GM21526 (cell line): ENCODE data around the gene PDE4A.

Experiments used
- ATAC-seq: cut with Tn5 transposase; IDR thresholded peaks from one replicate; pipeline ENCODE4 v1.9.1; 2021; ENCODE audit warnings: moderate library complexity; ENCODE audit not compliant: unreplicated experiment, low FRiP score

Gene PDE4A

DNA sequence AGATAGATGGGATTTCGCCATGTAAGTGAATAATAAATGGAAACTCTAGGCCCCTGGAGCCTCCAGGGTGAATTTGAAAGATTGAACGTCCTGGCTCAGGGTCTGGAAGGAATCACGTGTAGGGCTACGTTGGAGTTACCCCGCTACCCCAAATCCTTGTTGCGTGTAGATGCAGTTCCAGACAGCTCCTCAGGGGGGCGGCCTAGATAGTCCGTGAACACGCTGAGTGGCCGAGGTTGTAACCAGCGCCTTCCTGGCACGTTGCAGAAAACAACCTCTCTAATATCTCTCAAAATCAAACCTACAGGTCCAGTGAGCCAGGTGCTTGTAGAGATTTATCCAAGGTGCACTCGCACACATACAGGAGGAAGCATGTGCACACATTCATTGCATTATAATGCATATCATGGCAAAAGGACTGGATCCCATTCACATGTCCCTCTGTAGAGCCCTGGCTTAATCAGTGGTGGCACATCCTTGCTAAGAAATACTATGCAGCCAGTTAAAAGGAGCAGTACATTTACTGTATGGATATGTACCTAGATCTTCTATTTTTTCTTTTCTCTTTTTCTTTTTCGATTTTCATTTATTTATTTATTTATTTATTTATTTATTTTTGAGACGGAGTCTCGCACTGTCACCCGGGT, 85.4 kb downstream of the PDE4A start:
- ATAC-seq, result no peak

DNA sequence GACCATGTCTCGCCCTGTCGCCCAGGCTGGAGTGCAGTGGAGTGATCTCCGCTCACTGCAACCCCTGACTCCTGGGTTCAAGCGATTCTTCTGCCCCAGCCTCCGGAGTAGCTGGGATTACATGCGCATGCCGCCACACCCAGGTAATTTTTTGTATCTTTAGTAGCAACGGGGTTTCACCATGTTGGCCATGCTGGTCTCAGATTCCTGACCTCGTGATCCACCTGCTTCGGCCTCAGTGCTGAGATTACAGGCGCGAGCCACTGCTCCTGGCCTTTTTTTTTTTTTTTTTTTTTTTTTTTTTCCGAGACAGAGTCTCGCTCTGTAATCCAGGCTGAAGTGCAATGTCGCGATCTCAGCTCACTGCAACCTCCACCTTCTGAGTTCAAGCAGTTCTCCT, 87.7 kb downstream of the PDE4A start:
- ATAC-seq, result no peak

DNA sequence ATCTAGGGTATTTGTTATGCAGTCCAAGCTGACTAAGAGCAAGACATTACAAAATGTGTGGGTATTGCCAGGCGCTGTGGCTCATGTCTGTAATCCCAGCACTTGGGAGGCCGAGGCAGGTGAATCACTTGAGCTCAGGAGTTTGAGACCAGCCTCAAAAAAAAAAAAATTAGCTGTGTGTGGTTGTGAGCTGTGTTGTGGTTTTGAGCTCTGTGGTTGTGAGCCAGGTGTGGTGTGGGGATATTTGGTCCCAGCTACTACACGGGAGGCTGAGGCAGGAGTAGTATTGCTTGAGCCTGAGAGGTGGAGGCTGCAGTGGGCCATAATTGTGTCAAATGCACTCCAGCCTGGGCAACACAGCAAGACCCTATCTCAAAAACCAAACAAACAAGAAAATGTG, 88.4 kb downstream of the PDE4A start:
- ATAC-seq, result no peak

DNA sequence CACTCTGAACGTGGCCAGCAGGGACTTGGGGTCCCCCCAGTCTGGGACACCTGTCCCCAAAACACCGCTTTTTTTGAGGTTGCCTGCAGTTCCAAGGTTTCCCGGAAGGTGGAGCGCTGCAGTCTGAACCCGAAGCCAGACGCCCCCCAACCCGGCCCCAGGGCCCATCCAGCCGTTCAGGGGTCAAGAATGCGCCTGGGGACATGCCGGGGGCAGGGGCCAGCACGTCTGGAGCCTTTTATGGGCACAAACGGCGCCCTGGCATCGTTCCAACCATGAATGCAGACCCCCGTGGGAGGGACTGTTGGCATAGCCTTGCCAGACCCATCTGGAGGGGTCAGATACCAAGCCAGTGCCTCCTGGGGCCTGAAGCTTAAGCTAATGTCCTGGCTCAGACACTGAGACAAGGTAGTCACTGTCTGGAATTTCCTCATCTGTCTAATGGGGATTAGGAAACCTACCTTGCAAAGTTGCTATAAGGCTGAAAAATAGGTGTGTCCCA, 90.0 kb downstream of the PDE4A start:
- no peak for ATAC-seq

DNA sequence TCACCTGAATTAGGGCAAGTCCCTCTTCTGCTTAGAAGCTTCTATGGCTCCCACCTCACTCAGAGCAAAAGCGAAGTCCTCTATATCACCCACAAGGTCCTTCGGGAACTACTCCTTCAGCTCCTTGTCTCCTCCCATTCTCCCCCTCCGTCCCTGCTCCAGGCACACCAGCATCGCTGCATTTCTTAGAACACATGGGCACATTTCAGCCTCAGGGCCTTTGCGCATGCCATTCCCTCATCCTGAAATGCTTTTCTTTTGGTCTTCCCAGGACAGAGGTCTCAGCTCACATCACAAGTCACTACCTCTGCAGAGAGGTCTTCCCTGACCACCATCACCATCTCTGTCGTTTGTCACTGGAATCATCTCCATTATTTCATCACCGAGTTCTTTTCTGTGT, 92.9 kb downstream of the PDE4A start:
- ATAC-seq, result no peak

DNA sequence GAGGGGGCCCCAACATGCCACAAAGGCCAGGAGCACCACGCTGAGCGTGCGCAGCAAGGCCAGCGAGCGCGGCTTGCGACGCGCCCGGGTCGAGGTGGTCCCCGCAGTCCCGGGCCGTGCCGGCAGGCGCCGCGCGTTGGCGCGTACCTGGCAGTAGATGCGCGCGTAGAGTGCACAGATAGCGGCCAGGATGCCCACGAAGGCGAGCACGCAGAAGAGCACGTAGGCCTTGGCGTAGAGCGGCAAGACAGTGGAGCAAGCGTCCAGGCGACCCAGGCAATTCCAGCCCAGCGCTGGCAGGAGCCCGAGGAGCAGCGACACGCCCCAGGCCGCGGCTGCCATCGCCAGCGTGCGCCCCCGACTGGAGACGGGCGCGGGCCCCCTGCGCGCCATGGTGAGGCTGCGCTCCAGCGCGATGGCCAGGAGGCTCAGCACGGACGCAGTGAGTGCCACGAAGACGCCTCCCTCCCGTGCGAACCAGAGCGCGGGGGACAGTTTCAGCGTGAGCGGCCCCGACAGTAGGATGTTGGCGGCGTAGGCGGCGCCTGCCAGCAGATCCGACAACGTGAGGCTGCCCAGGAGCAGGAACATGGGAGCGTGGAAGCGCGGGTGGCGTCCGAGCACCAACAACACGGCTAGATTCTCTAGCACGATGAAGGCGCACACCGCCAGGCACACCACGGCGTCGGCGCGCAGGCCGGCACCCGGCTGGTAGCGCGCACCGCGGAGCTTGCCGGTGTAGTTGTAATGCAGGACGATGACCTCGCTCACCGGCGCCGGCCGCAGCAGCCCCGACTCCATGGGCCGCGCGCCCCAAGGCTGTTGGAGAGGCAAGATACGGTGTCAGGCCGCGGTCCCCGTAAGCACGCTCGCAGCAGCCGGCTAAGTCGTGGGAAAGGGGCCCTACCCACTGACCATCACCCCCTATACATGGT, 94.1 kb downstream of the PDE4A start:
- ATAC-seq, result no peak

DNA sequence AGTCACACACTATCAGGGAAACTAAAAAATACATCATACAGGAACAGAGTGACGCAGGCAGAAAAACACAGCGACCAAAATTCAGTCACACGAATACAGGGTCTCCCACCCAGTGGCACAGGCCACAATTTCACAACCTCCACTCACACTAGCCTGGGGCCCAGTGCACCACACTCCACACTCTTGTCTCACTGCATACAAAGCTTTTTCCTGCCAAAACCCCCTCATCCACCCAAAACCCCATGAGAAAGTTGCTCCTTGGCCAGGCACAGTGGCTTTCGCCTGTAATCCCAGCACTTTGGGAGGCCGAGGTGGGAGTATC, 95.7 kb downstream of the PDE4A start:
- ATAC-seq, result no peak

DNA sequence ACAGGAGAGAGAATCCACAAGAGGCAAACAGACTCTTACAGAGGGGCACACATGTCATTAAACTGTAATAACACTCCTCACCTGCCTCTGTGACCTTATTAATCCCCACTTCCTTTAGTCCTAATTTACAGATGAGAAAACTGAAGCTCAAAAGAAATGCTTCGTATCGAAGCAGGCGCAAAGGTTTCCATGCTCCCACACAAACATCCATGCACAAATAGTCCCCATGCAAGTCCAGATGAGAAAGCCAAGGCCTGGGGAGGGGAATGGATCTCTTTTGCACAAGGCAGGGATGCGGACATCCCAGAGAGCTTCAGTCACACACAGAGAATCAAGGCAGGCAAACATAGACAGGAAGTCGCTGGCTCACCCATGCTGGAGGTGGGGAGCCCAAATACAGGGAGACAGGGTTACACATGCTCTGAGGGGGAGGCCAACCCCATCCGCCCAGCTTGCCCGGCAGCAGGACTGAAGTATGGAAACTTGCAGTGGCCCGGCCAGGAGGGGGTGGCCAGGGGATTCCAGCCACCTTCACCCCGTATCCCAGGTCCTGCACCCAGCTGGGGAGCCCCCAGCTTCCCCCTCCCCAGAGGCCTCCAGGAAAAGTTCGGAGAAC, 96.4 kb downstream of the PDE4A start:
- ATAC-seq, result no peak

DNA sequence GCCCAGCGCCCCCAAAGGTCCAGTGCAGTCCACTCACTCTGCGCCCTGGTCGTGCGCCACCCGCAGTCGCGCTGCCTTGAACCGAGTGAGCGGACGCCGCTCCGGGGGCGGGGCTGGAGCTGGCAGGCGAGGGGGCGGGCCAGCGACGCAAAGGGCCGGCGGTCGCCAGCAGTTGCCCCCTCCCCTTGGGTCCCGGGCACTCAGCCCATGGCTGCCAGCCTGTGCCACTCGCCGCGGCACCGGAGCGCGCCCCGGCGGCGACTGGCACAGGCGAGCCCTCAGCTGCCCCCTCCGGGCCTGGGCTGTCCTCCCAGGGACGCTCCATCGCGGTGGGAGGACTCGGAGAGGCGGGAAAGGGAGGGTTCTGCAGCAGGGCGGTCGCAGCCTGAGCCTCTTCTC, 97.0 kb downstream of the PDE4A start, which contains the start of gene S1PR5:
Gene S1PR5, minus strand, starts transcription at position 87 of the 399 bp plus-strand sequence. CDS start 2,436 bp downstream, outside the sequence.
- no peak for ATAC-seq

DNA sequence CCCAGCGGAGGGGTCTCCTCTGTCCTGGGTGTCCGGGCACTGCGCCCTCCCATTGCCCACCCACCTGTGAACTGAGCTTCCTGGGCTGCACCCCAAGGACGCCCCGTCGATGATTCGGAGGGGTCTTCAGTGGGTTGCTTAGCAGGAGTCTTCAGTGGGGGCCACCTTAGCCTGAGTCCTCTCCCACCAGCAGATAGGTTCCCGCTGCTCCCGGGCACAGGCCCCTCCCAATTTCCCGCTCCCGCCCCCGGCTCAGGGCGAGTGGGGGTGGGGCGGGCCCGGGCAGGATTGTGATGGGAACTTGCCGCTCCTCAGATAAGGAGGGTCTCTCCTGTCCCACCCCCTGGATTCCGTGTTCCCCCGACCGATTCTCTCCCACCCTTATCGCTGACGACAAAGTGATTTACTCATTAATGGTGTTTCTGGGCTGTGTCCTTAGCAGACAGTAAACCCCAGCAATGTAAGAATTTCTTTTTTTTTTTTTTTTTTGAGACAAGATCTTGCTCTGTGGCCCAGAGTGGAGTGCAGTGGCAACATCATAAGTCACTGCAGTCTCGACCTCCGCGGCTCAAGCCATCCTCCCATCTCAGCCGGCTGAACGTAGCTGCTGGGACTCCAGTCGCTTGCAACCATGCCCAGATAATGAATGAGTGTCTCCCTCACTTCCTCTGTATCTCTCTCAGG, 97.6 kb downstream of the PDE4A start:
- no peak for ATAC-seq

DNA sequence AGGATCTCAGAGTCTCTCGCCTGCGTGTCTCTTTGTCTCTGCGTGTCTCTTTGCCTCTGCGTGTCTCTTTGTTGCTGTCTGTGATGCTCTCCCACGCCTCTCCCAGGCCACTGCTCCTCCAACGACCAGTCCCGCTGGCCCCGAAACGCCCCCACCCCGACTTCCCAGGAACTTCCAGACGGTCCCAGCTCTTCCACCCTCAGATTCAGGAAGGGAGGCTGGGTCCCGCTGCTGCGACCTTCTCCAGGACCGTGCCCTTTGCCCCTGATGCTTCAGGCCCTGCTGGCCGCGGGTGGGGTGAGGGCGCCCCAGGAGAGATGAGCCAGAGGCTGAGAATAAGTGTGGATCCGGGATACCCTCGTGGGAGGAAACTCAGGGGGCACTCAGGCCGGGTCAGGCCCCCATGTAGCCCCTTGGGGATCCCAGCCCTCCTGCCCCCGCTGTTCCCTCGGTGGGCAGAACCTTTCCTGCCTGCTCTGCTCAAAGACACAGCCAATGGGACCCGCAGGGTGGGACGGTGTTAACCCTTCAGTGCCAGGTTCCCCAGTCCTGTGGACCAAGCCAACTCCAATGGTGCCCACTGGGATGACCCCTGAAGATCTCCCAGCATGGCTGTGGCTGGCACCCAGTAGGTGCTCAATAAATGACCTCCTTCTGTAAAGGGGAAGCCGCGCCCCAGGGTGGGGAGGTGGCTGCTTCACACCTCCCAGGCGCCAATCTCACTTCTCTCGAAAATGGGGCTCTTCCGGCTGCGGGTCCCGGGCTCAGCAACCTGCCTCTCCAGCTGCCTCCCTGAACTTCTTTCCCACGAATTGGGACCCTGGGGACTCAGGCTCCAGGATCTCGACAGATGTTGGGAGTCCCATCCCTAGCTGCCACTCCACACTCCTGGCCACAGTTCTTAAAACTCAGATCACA, 98.4 kb downstream of the PDE4A start:
- ATAC-seq, result no peak
